Skeletal muscle tissue (tissue), 4 donors: Measurements from ENCODE around the gene BICC1. TPM values are rescaled to one million over a fixed set of nuclear protein-coding genes. Genes with fewer than 3 reads are reported as not detected.

Experiments used
- H3K27ac ChIP-seq: one replicate; pipeline ENCODE4 v1.7.0; 2013; ENCODE audit warnings: mild to moderate bottlenecking, low read depth, low read length, inconsistent platforms
- H3K27me3 ChIP-seq, 3 donors: one replicate each; pipeline ENCODE4 v1.7.0; 2013; ENCODE audit warnings: low read length in 3 of 3; ENCODE audit not compliant: control insufficient read depth in 3 of 3, insufficient read depth in 3 of 3
- H3K36me3 ChIP-seq, 3 donors: one replicate each; pipeline ENCODE4 v1.7.0; 2013; ENCODE audit warnings: low read length in 3 of 3; ENCODE audit not compliant: control insufficient read depth in 3 of 3, insufficient read depth in 3 of 3
- H3K4me1 ChIP-seq, 3 donors: one replicate each; pipeline ENCODE4 v1.7.0; 2013; ENCODE audit warnings: low read length in 3 of 3, mild to moderate bottlenecking in 3 of 3; ENCODE audit not compliant: control insufficient read depth in 3 of 3, insufficient read depth in 3 of 3
- H3K4me3 ChIP-seq, 3 donors: one replicate each; pipeline ENCODE4 v1.7.0; 2013; ENCODE audit warnings: low read length in 3 of 3
- H3K9ac ChIP-seq, 3 donors: one replicate each; pipeline ENCODE4 v1.7.0; 2013; ENCODE audit warnings: low read length in 3 of 3, mild to moderate bottlenecking in 3 of 3, moderate library complexity in 2 of 3, low read depth in 1 of 3
- H3K9me3 ChIP-seq, 3 donors: one replicate each; pipeline ENCODE4 v1.7.0; 2013; ENCODE audit warnings: low read length in 3 of 3; ENCODE audit not compliant: control insufficient read depth in 3 of 3
- total RNA-seq: library from RNA; depleted of rRNA; stranded (reverse); fragments of >200 nt; gene quantifications from one replicate; pipeline ENCODE4 v1.2.3, GENCODE V29; 2014
- donor health status: Osteomylitis.

BICC1 gene
- total RNA-seq, 1 donor from 2014 or later, result 25.6 TPM

- H3K27me3 ChIP-seq, result no peaks in the 10 kb centered on the region
- peaks cover 3 to 16% (median 7%) of the 10 kb centered on the region in 3 donors for H3K4me1 ChIP-seq
- H3K9me3 ChIP-seq, result no peaks in the 10 kb centered on the region
- H3K4me3 ChIP-seq, result peak overlapping the region in 2 of 3 donors; percentile 12 to 29
- H3K27ac ChIP-seq, result peak overlapping the region; percentile 60
- no peak overlapping the region for H3K9ac ChIP-seq
- no peaks in the 10 kb centered on the region for H3K36me3 ChIP-seq
Observed at GRCh38 chr10:58641095-58641531, 128.4 kb downstream of the BICC1 start.

- no peak overlapping the region for H3K9ac ChIP-seq
Observed at GRCh38 chr10:58641708-58642107, 129.0 kb downstream of the BICC1 start.

GRCh38 chr10:58642283-58642682 lies 129.6 kb downstream of the BICC1 start:
- no peaks in the 10 kb centered on the region for H3K36me3 ChIP-seq

More at GRCh38 chr10:58641708-58642107, 129.0 kb downstream of the BICC1 start:
- no peaks in the 10 kb centered on the region for H3K27me3 ChIP-seq
- peaks cover 3 to 17% (median 7%) of the 10 kb centered on the region in 3 donors for H3K4me1 ChIP-seq
- H3K27ac ChIP-seq, result peak overlapping the region; percentile 60
- H3K36me3 ChIP-seq, result no peaks in the 10 kb centered on the region
- no peaks in the 10 kb centered on the region for H3K9me3 ChIP-seq
- no peak overlapping the region for H3K4me3 ChIP-seq

GRCh38 chr10:58642916-58643428 lies 130.3 kb downstream of the BICC1 start:
- Histone ChIP-seq H3K9me3 (no peaks in the 10 kb centered on the region), H3K27ac (no peak overlapping the region), H3K4me1 (peaks cover 3 to 18% (median 7%) of the 10 kb centered on the region in 3 donors), H3K9ac (no peak overlapping the region), H3K36me3 (no peaks in the 10 kb centered on the region), H3K4me3 (no peak overlapping the region), H3K27me3 (no peaks in the 10 kb centered on the region)

More at GRCh38 chr10:58642283-58642682, 129.6 kb downstream of the BICC1 start:
- no peak overlapping the region for H3K9ac ChIP-seq
- H3K4me3 ChIP-seq, result no peak overlapping the region
- peak overlapping the region; percentile 60 for H3K27ac ChIP-seq
- no peaks in the 10 kb centered on the region for H3K27me3 ChIP-seq
- H3K4me1 ChIP-seq, result peaks cover 3 to 17% (median 7%) of the 10 kb centered on the region in 3 donors
- no peaks in the 10 kb centered on the region for H3K9me3 ChIP-seq

- no peaks in the 10 kb centered on the region for H3K27me3 ChIP-seq
- H3K9ac ChIP-seq, result peak overlapping the region in 1 of 3 donors; percentile 34
- peak overlapping the region; percentile 12 for H3K27ac ChIP-seq
- peaks cover 10 to 21% (median 10%) of the 10 kb centered on the region in 3 donors for H3K4me1 ChIP-seq
- H3K36me3 ChIP-seq, result no peaks in the 10 kb centered on the region
- H3K9me3 ChIP-seq, result no peaks in the 10 kb centered on the region
- peak overlapping the region in 1 of 3 donors; percentile 3 for H3K4me3 ChIP-seq
Observed at GRCh38 chr10:58644311-58644710, 131.6 kb downstream of the BICC1 start.

GRCh38 chr10:58645416-58646146 lies 132.9 kb downstream of the BICC1 start:
- H3K27me3 ChIP-seq, result no peaks in the 10 kb centered on the region
- no peaks in the 10 kb centered on the region for H3K9me3 ChIP-seq
- peaks cover 10 to 27% (median 10%) of the 10 kb centered on the region in 3 donors for H3K4me1 ChIP-seq
- no peaks in the 10 kb centered on the region for H3K36me3 ChIP-seq
- H3K9ac ChIP-seq, result peak overlapping the region in 1 of 3 donors; percentile 21
- peak overlapping the region in 1 of 3 donors; percentile 46 for H3K4me3 ChIP-seq
- peak overlapping the region; percentile 12 for H3K27ac ChIP-seq

- H3K9ac ChIP-seq, result no peak overlapping the region
- peaks cover 12 to 31% (median 13%) of the 10 kb centered on the region in 3 donors for H3K4me1 ChIP-seq
- H3K4me3 ChIP-seq, result no peak overlapping the region
- H3K9me3 ChIP-seq, result no peaks in the 10 kb centered on the region
- no peaks in the 10 kb centered on the region for H3K27me3 ChIP-seq
- H3K27ac ChIP-seq, result no peak overlapping the region
- H3K36me3 ChIP-seq, result no peaks in the 10 kb centered on the region
Observed at GRCh38 chr10:58647376-58648112, 134.9 kb downstream of the BICC1 start.

- Histone ChIP-seq H3K9ac (peak overlapping the region in 1 of 3 donors; percentile 8), H3K4me1 (peaks cover 10 to 30% (median 13%) of the 10 kb centered on the region in 3 donors), H3K36me3 (no peaks in the 10 kb centered on the region), H3K27me3 (no peaks in the 10 kb centered on the region), H3K27ac (no peak overlapping the region), H3K9me3 (no peaks in the 10 kb centered on the region), H3K4me3 (no peak overlapping the region)
Observed at GRCh38 chr10:58648131-58648530, 135.5 kb downstream of the BICC1 start.

GRCh38 chr10:58651040-58651439 lies 138.4 kb downstream of the BICC1 start:
- Histone ChIP-seq H3K9me3 (no peaks in the 10 kb centered on the region), H3K27ac (no peak overlapping the region), H3K36me3 (no peaks in the 10 kb centered on the region), H3K4me3 (peak overlapping the region in 1 of 3 donors; percentile 4), H3K9ac (no peak overlapping the region), H3K4me1 (peaks cover 8 to 19% (median 13%) of the 10 kb centered on the region in 3 donors), H3K27me3 (no peaks in the 10 kb centered on the region)
